ENCODE results near the gene GREB1.
A peak's percentile ranks its signal among the peaks of the same experiment; 100 is the strongest.

Gene GREB1

GRCh38 chr2:11512431-11512830, 21.4 kb upstream of the GREB1 start:
- no peak for DNase-seq (ENCODE audit: low spot score)

GRCh38 chr2:11513319-11513718, 20.5 kb upstream of the GREB1 start:
- peak; percentile 38 for DNase-seq (ENCODE audit: low spot score)

GRCh38 chr2:11514081-11514730, 19.6 kb upstream of the GREB1 start:
- no peak for DNase-seq (ENCODE audit: low spot score)

GRCh38 chr2:11514904-11515303, 18.9 kb upstream of the GREB1 start:
- no peak for DNase-seq (ENCODE audit: low spot score)

GRCh38 chr2:11515490-11515981, 18.3 kb upstream of the GREB1 start:
- DNase-seq (ENCODE audit: low spot score), result no peak

GRCh38 chr2:11516984-11517648, 16.7 kb upstream of the GREB1 start:
- DNase-seq (ENCODE audit: low spot score), result no peak

- no peak for DNase-seq (ENCODE audit: low spot score)
Observed at GRCh38 chr2:11517906-11518305, 15.9 kb upstream of the GREB1 start.

GRCh38 chr2:11520092-11520693, 13.7 kb upstream of the GREB1 start:
- DNase-seq (ENCODE audit: low spot score), result no peak

- no peak for DNase-seq (ENCODE audit: low spot score)
Observed at GRCh38 chr2:11521775-11522174, 12.1 kb upstream of the GREB1 start.

- DNase-seq (ENCODE audit: low spot score), result no peak
Observed at GRCh38 chr2:11524470-11524869, 9.4 kb upstream of the GREB1 start.

GRCh38 chr2:11525762-11526161, 8.1 kb upstream of the GREB1 start:
- no peak for DNase-seq (ENCODE audit: low spot score)

GRCh38 chr2:11527001-11527400, 6.8 kb upstream of the GREB1 start:
- no peak for DNase-seq (ENCODE audit: low spot score)

- DNase-seq (ENCODE audit: low spot score), result no peak
Observed at GRCh38 chr2:11528228-11528627, 5.6 kb upstream of the GREB1 start.

GRCh38 chr2:11530864-11531465, 2.9 kb upstream of the GREB1 start:
- no peak for DNase-seq (ENCODE audit: low spot score)

- no peak for DNase-seq (ENCODE audit: low spot score)
Observed at GRCh38 chr2:11532416-11533055, 1.3 kb upstream of the GREB1 start.

GRCh38 chr2:11534071-11534745, 363 bp downstream of the GREB1 start:
- DNase-seq (ENCODE audit: low spot score), result no peak

- no peak for DNase-seq (ENCODE audit: low spot score)
Observed at GRCh38 chr2:11534746-11535484, 1.1 kb downstream of the GREB1 start.

- DNase-seq (ENCODE audit: low spot score), result no peak
Observed at GRCh38 chr2:11535899-11536344, 2.1 kb downstream of the GREB1 start.

- no peak for DNase-seq (ENCODE audit: low spot score)
Observed at GRCh38 chr2:11537951-11538350, 4.1 kb downstream of the GREB1 start.

- DNase-seq (ENCODE audit: low spot score), result no peak
Observed at GRCh38 chr2:11539317-11540147, 5.7 kb downstream of the GREB1 start.

Data from SK-N-DZ (cell line).